Measurements from ENCODE around the gene GAS7. TPM values are rescaled to one million over a fixed set of nuclear protein-coding genes. Genes with fewer than 3 reads are reported as not detected.

The GAS7 gene
- total and polyA plus RNA-seq, 8 donors, result 4.1 to 185 (median 30.5) TPM

- WGBS, 5 donors, result 38 to 52% (median 45%) methylated on average over 17 to 21 of the region's 21 CpGs
- Histone ChIP-seq H3K36me3 (no peaks in the 10 kb centered on the region), H3K27me3 (peaks cover 0 to 6% (median 0%) of the 10 kb centered on the region in 3 donors), H3K9me3 (no peaks in the 10 kb centered on the region), H3K27ac (no peak overlapping the region), H3K4me1 (peaks cover 0 to 27% (median 3%) of the 10 kb centered on the region in 4 donors), H3K4me3 (no peak overlapping the region)
- peak in 1 of 2 donors; percentile 57 for DNase-seq
- intact Hi-C loops (cut with DNase I; ENCODE audit: low total_unique reads), result no loop called here
- TF ChIP-seq CTCF (IDR thresholded peaks at IDR 0.05), result no peak
These were observed 172.2 kb downstream of the GAS7 start for GRCh38 chr17:10025976-10026901.

- no peak for DNase-seq
- Histone ChIP-seq H3K4me3 (no peak overlapping the region), H3K36me3 (no peaks in the 10 kb centered on the region), H3K4me1 (peaks cover 0 to 30% (median 6%) of the 10 kb centered on the region in 4 donors), H3K9me3 (no peaks in the 10 kb centered on the region), H3K27me3 (peaks cover 0 to 6% (median 0%) of the 10 kb centered on the region in 3 donors), H3K27ac (no peak overlapping the region)
- intact Hi-C loops (cut with DNase I; ENCODE audit: low total_unique reads), result no loop called here
- 93 to 97% (median 94%) methylated on average over 6 of the region's 6 CpGs for WGBS, 5 donors
- TF ChIP-seq EP300 (IDR thresholded peaks at IDR 0.05) (no peak), POLR2A (IDR thresholded peaks at IDR 0.05) (no peak), CTCF (IDR thresholded peaks at IDR 0.05) (no peak), POLR2AphosphoS5 (IDR thresholded peaks at IDR 0.05) (no peak)
These were observed 173.2 kb downstream of the GAS7 start for GRCh38 chr17:10025224-10025623.

- Histone ChIP-seq H3K9me3 (no peaks in the 10 kb centered on the region), H3K4me3 (no peak overlapping the region), H3K27ac (peak overlapping the region in 1 of 5 donors; percentile 1), H3K27me3 (peaks cover 0 to 6% (median 0%) of the 10 kb centered on the region in 3 donors), H3K4me1 (peaks cover 0 to 51% (median 10%) of the 10 kb centered on the region in 4 donors), H3K36me3 (no peaks in the 10 kb centered on the region)
- DNase-seq, result no peak
- intact Hi-C loops (cut with DNase I; ENCODE audit: low total_unique reads), result no loop called here
- no peak for TF ChIP-seq CTCF (IDR thresholded peaks at IDR 0.05)
- no peak for TF ChIP-seq POLR2AphosphoS5 (IDR thresholded peaks at IDR 0.05)
- no peak for TF ChIP-seq EP300 (IDR thresholded peaks at IDR 0.05)
- no peak for TF ChIP-seq POLR2A (IDR thresholded peaks at IDR 0.05)
- WGBS, 5 donors, result 83 to 91% (median 84%) methylated on average over 10 to 13 of the region's 13 CpGs
These were observed 176.0 kb downstream of the GAS7 start for GRCh38 chr17:10022416-10022815.

GRCh38 chr17:10021272-10021984 lies 177.0 kb downstream of the GAS7 start:
- Histone ChIP-seq H3K4me3 (no peak overlapping the region), H3K27me3 (peaks cover 0 to 6% (median 0%) of the 10 kb centered on the region in 3 donors), H3K36me3 (no peaks in the 10 kb centered on the region), H3K4me1 (peaks cover 0 to 48% (median 10%) of the 10 kb centered on the region in 4 donors), H3K27ac (peak overlapping the region in 2 of 5 donors; percentile 8 to 51), H3K9me3 (no peaks in the 10 kb centered on the region)
- peak; percentile 36 to 67 for DNase-seq
- intact Hi-C loops (cut with DNase I; ENCODE audit: low total_unique reads), result no loop called here
- 35 to 43% (median 41%) methylated on average over 21 of the region's 21 CpGs for WGBS, 5 donors
- TF ChIP-seq POLR2AphosphoS5 (IDR thresholded peaks at IDR 0.05) (peak in 1 of 3 donors; percentile 40), POLR2A (IDR thresholded peaks at IDR 0.05) (no peak)

All from stomach (tissue), 9 donors.